ENCODE results near the gene TYW1. TPM values are rescaled to one million over a fixed set of nuclear protein-coding genes. Genes with fewer than 3 reads are reported as not detected.
"Not testable (repeated sequence)": the region's sequence is repeated elsewhere in the genome, so short reads cannot be mapped to it uniquely, and the experiment has no call there.

TYW1 gene
- total and polyA plus RNA-seq, 2 donors from 2014 or later, result 9.4 to 20.7 TPM

DNA sequence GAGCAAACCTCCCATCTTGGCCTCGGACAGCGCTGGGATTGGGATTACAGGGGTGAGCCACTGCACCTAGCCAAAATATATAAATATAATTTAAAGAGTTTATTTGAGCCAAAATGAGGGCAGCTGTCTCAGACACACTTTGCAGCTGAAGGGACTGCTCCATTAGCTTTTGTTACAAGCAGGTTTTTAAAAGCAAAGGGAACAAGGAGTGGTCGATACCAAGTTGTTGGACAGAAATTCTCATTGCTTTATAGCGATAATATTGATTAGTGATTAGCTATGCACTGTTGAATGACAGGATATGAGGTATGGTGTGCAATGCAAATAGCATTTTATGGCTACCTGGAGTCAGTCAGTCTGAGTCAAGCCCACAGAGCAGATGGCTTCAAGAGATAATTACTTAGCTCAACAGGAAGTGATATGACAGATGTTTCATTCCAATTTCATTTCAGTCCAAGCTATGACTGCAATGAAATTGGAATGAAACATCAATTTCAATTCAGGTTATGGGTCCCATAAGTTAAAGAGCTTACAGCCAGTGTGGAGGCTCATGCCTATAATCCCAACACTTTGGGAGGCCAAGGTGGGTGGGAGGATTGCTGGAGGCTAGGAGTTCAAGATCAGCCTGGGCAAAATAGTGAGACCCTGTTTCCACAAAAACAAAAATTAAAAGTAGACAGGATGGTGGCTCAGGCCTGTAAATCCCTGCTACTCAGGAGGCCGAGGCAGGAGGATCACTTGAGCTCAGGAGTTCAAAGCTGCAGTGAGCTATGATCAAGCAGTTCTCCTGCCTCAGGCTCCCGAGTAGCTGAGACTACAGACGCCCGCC lies 23.1 kb downstream of the TYW1 start:
- no peaks in the 10 kb centered on the region for H3K27me3 ChIP-seq (ENCODE audit: control insufficient read depth, insufficient read depth, low read length)
- H3K4me3 ChIP-seq (ENCODE audit: low read length in 3 of 3), result no peak overlapping the region
- H3K9me3 ChIP-seq (ENCODE audit: control insufficient read depth in 2 of 3, insufficient read depth in 1 of 3, low read length in 3 of 3), result no peaks in the 10 kb centered on the region
- peaks cover 2 to 24% (median 18%) of the 10 kb centered on the region in 3 donors for H3K36me3 ChIP-seq (ENCODE audit: control insufficient read depth in 2 of 3, insufficient read depth in 3 of 3, low read length in 3 of 3)
- H3K27ac ChIP-seq (ENCODE audit: low read depth in 2 of 2, low read length in 2 of 2), result no peak overlapping the region
- FAIRE-seq (no peak), DNase-seq (no peak)
- no peaks in the 10 kb centered on the region for H3K4me1 ChIP-seq (ENCODE audit: control insufficient read depth in 2 of 3, insufficient read depth in 2 of 3, low read depth in 1 of 3, low read length in 3 of 3)
- intact Hi-C loops (cut with DNase I), result no loop called here
- no peak overlapping the region for H3K9ac ChIP-seq (ENCODE audit: low read length in 3 of 3)
- TF ChIP-seq CTCF (IDR thresholded peaks at IDR 0.05; ENCODE audit: borderline replicate concordance, extremely low read depth, insufficient read depth), result no peak

DNA sequence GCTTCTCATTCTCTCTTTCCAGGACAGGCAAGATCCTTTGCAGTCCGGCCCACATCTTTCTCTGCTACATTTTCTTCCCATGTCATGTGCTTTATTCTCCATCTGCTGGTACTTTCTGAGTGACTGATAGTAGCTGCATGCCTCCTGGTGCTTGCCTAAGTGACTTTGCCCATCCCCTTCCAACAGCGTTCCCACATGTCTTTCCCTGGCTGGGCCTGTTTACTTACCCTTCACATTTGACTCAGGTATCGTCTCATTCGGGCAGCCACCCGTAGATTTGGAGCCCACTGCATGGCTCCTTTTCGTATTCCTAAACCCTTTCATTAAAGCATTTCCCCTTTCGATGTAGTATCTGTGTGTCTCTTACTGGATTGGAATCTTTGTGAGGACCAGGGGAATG lies 24.6 kb downstream of the TYW1 start:
- H3K4me1 ChIP-seq (ENCODE audit: control insufficient read depth in 2 of 3, insufficient read depth in 2 of 3, low read depth in 1 of 3, low read length in 3 of 3), result no peaks in the 10 kb centered on the region
- no peaks in the 10 kb centered on the region for H3K27me3 ChIP-seq (ENCODE audit: control insufficient read depth, insufficient read depth, low read length)
- no peak for FAIRE-seq
- no peak overlapping the region for H3K27ac ChIP-seq (ENCODE audit: low read depth in 2 of 2, low read length in 2 of 2)
- intact Hi-C loops (cut with DNase I), result no loop called here
- peaks cover 2 to 24% (median 18%) of the 10 kb centered on the region in 3 donors for H3K36me3 ChIP-seq (ENCODE audit: control insufficient read depth in 2 of 3, insufficient read depth in 3 of 3, low read length in 3 of 3)
- H3K9me3 ChIP-seq (ENCODE audit: control insufficient read depth in 2 of 3, insufficient read depth in 1 of 3, low read length in 3 of 3), result no peaks in the 10 kb centered on the region
- DNase-seq, result no peak
- no peak for TF ChIP-seq CTCF (IDR thresholded peaks at IDR 0.05; ENCODE audit: borderline replicate concordance, extremely low read depth, insufficient read depth)
- H3K4me3 ChIP-seq (ENCODE audit: low read length in 3 of 3), result no peak overlapping the region
- H3K9ac ChIP-seq (ENCODE audit: low read length in 3 of 3), result no peak overlapping the region

- FAIRE-seq (no peak), DNase-seq (no peak)
- TF ChIP-seq CTCF (IDR thresholded peaks at IDR 0.05; ENCODE audit: borderline replicate concordance, extremely low read depth, insufficient read depth), result no peak
- no peaks in the 10 kb centered on the region for H3K9me3 ChIP-seq (ENCODE audit: control insufficient read depth in 2 of 3, insufficient read depth in 1 of 3, low read length in 3 of 3)
- H3K27me3 ChIP-seq (ENCODE audit: control insufficient read depth, insufficient read depth, low read length), result no peaks in the 10 kb centered on the region
- no peak overlapping the region for H3K27ac ChIP-seq (ENCODE audit: low read depth in 2 of 2, low read length in 2 of 2)
- intact Hi-C loops (cut with DNase I), result no loop called here
- no peak overlapping the region for H3K4me3 ChIP-seq (ENCODE audit: low read length in 3 of 3)
- no peak overlapping the region for H3K9ac ChIP-seq (ENCODE audit: low read length in 3 of 3)
- H3K4me1 ChIP-seq (ENCODE audit: control insufficient read depth in 2 of 3, insufficient read depth in 2 of 3, low read depth in 1 of 3, low read length in 3 of 3), result no peaks in the 10 kb centered on the region
- peaks cover 2 to 24% (median 16%) of the 10 kb centered on the region in 3 donors for H3K36me3 ChIP-seq (ENCODE audit: control insufficient read depth in 2 of 3, insufficient read depth in 3 of 3, low read length in 3 of 3)
Observed at GRCh38 chr7:67022511-67022910, 25.9 kb downstream of the TYW1 start.

DNA sequence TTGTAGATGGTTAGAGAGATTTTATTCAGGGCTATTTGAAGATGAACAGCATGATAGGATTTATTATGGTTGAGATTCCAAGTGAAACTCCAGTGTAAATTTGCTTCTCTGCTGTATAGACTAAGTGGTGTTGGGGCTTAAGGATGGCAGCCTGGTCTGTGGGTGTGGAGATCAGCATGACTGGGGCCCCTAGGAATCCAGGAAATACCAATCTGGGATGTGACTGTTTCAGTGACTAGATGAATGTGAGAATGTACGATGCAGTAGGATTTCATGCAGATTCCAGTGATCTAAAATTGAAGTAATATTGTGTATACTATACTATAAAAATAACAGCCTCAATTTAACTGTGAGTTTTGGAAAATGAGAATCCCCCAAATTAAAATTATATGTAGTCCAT lies 28.8 kb downstream of the TYW1 start:
- H3K4me1 ChIP-seq (ENCODE audit: control insufficient read depth in 2 of 3, insufficient read depth in 2 of 3, low read depth in 1 of 3, low read length in 3 of 3); DNase-seq; H3K27ac ChIP-seq (ENCODE audit: low read depth in 2 of 2, low read length in 2 of 2); H3K27me3 ChIP-seq (ENCODE audit: control insufficient read depth, insufficient read depth, low read length); H3K4me3 ChIP-seq (ENCODE audit: low read length in 3 of 3); H3K9ac ChIP-seq (ENCODE audit: low read length in 3 of 3); H3K9me3 ChIP-seq (ENCODE audit: control insufficient read depth in 2 of 3, insufficient read depth in 1 of 3, low read length in 3 of 3); FAIRE-seq; intact Hi-C loops (cut with DNase I): not testable (repeated sequence)
- H3K36me3 ChIP-seq (ENCODE audit: control insufficient read depth in 2 of 3, insufficient read depth in 3 of 3, low read length in 3 of 3), result peaks cover 0 to 18% (median 8%) of the 10 kb centered on the region in 3 donors

- intact Hi-C loops (cut with DNase I); FAIRE-seq; H3K4me1 ChIP-seq (ENCODE audit: control insufficient read depth in 2 of 3, insufficient read depth in 2 of 3, low read depth in 1 of 3, low read length in 3 of 3); H3K27me3 ChIP-seq (ENCODE audit: control insufficient read depth, insufficient read depth, low read length); H3K27ac ChIP-seq (ENCODE audit: low read depth in 2 of 2, low read length in 2 of 2); H3K9ac ChIP-seq (ENCODE audit: low read length in 3 of 3); H3K36me3 ChIP-seq (ENCODE audit: control insufficient read depth in 2 of 3, insufficient read depth in 3 of 3, low read length in 3 of 3); DNase-seq; H3K4me3 ChIP-seq (ENCODE audit: low read length in 3 of 3); H3K9me3 ChIP-seq (ENCODE audit: control insufficient read depth in 2 of 3, insufficient read depth in 1 of 3, low read length in 3 of 3): not testable (repeated sequence)
Observed at GRCh38 chr7:67031685-67032084, 35.1 kb downstream of the TYW1 start.
